Smooth muscle cell (in vitro differentiated cells): ENCODE data around the gene THEMIS. TPM values are rescaled to one million over a fixed set of nuclear protein-coding genes. Genes with fewer than 3 reads are reported as not detected.

ENCODE experiments used
- DNase-seq: peaks from one replicate; lab custom pipeline; 2025; ENCODE audit not compliant: unreplicated experiment; lab: John Stamatoyannopoulos, UW
- H2AFZ ChIP-seq: fragments of 200-600 bp; sonication (generic); 2 replicates; pipeline ENCODE4 v1.6.0; 2016; ENCODE audit warnings: antibody characterized with exemption, low read depth, mild to moderate bottlenecking
- H3F3A ChIP-seq: fragments of 200-600 bp; sonication (generic); 2 replicates; pipeline ENCODE4 v1.6.0; 2017; ENCODE audit warnings: antibody characterized with exemption, low read depth
- H3K27ac ChIP-seq: fragments of 200-600 bp; sonication (generic); 2 replicates; pipeline ENCODE4 v1.5.1; 2016; ENCODE audit warnings: low read depth, mild to moderate bottlenecking
- H3K27me3 ChIP-seq: fragments of 200-600 bp; sonication (generic); 2 replicates; pipeline ENCODE4 v1.6.1; 2016; ENCODE audit warnings: low read depth, mild to moderate bottlenecking
- H3K36me3 ChIP-seq: fragments of 200-600 bp; sonication (generic); 2 replicates; pipeline ENCODE4 v1.5.1; 2016; ENCODE audit warnings: low read depth
- H3K4me1 ChIP-seq: fragments of 200-600 bp; sonication (generic); 2 replicates; pipeline ENCODE4 v1.5.1; 2016; ENCODE audit warnings: low read depth
- H3K4me2 ChIP-seq: fragments of 200-600 bp; sonication (generic); 2 replicates; pipeline ENCODE4 v1.6.0; 2016; ENCODE audit warnings: mild to moderate bottlenecking
- H3K4me3 ChIP-seq: fragments of 200-600 bp; sonication (generic); 2 replicates; pipeline ENCODE4 v1.5.1; 2016; ENCODE audit warnings: mild to moderate bottlenecking
- H3K79me2 ChIP-seq: fragments of 200-600 bp; sonication (generic); 2 replicates; pipeline ENCODE4 v1.6.0; 2016; ENCODE audit warnings: low read depth, mild to moderate bottlenecking
- H3K9ac ChIP-seq: fragments of 200-600 bp; sonication (generic); 2 replicates; pipeline ENCODE4 v1.6.0; 2016; ENCODE audit warnings: low read depth
- H3K9me3 ChIP-seq: fragments of 200-600 bp; sonication (generic); replicated peaks from 2 replicates; pipeline ENCODE4 v1.5.1; 2016; ENCODE audit warnings: low read depth
- H4K20me1 ChIP-seq: fragments of 200-600 bp; sonication (generic); 2 replicates; pipeline ENCODE4 v1.6.0; 2016; ENCODE audit warnings: low read depth
- WGBS: methylation state at CpG from one replicate; pipeline ENCODE4 v1.1.7; 2016; ENCODE audit warnings: low lambda C conversion rate; 5-methylcytosine and 5-hydroxymethylcytosine counted together
- polyA plus RNA-seq: library from polyadenylated mRNA; unstranded; fragments of >200 nt; fragmentation: Nextera tagmentation; extraction: Ambion mirVana; gene quantifications from 2 replicates; pipeline ENCODE4 v1.2.1, GENCODE V29; 2016
- total RNA-seq: library from RNA; depleted of rRNA; stranded (reverse); fragments of >200 nt; gene quantifications from 2 replicates; pipeline ENCODE4 v1.2.3, GENCODE V29; 2014
- TF ChIP-seq, protein P1 (sequence below): fragments of 200-600 bp; sonication (generic); IDR thresholded peaks from 2 replicates; pipeline ENCODE4 v1.5.1; 2017; ENCODE audit warnings: borderline replicate concordance, mild to moderate bottlenecking, antibody characterized with exemption; ENCODE audit not compliant: insufficient read depth, poor library complexity, severe bottlenecking

THEMIS gene
- total and polyA plus RNA-seq, 2 experiments from 2014 or later: not detected

DNA sequence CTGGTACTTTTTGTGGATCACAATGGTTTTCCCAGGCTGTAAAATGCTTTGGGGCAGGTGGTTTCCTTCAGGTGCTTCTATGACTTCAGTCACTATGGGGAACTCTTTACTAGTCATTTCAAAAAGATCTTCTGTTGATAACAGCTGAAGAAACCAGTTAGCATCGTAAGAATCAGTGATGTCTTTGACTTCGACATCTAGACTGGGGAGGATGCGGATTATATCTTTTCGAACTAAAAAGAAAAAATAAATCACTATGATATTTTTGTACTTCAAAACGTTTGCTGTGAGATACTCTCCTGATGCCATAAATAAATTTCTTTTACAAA is 87.2 kb downstream of the THEMIS start:
- TF ChIP-seq, protein P1, sequence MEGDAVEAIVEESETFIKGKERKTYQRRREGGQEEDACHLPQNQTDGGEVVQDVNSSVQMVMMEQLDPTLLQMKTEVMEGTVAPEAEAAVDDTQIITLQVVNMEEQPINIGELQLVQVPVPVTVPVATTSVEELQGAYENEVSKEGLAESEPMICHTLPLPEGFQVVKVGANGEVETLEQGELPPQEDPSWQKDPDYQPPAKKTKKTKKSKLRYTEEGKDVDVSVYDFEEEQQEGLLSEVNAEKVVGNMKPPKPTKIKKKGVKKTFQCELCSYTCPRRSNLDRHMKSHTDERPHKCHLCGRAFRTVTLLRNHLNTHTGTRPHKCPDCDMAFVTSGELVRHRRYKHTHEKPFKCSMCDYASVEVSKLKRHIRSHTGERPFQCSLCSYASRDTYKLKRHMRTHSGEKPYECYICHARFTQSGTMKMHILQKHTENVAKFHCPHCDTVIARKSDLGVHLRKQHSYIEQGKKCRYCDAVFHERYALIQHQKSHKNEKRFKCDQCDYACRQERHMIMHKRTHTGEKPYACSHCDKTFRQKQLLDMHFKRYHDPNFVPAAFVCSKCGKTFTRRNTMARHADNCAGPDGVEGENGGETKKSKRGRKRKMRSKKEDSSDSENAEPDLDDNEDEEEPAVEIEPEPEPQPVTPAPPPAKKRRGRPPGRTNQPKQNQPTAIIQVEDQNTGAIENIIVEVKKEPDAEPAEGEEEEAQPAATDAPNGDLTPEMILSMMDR: no peak
- no peaks in the 10 kb centered on the region for H3K9me3 ChIP-seq
- H3K27ac ChIP-seq: no peak overlapping the region
- H3K27me3 ChIP-seq: peaks cover 5% of the 10 kb centered on the region
- H3K4me3 ChIP-seq: no peak overlapping the region
- H3F3A ChIP-seq: no peaks in the 10 kb centered on the region
- no peaks in the 10 kb centered on the region for H3K36me3 ChIP-seq
- H3K4me2 ChIP-seq: no peak overlapping the region
- no peaks in the 10 kb centered on the region for H3K79me2 ChIP-seq
- 93% methylated on average over 5 of the region's 5 CpGs for WGBS
- no peak for DNase-seq
- no peak overlapping the region for H3K9ac ChIP-seq
- H3K4me1 ChIP-seq: no peaks in the 10 kb centered on the region
- no peak overlapping the region for H2AFZ ChIP-seq
- H4K20me1 ChIP-seq: no peaks in the 10 kb centered on the region

DNA sequence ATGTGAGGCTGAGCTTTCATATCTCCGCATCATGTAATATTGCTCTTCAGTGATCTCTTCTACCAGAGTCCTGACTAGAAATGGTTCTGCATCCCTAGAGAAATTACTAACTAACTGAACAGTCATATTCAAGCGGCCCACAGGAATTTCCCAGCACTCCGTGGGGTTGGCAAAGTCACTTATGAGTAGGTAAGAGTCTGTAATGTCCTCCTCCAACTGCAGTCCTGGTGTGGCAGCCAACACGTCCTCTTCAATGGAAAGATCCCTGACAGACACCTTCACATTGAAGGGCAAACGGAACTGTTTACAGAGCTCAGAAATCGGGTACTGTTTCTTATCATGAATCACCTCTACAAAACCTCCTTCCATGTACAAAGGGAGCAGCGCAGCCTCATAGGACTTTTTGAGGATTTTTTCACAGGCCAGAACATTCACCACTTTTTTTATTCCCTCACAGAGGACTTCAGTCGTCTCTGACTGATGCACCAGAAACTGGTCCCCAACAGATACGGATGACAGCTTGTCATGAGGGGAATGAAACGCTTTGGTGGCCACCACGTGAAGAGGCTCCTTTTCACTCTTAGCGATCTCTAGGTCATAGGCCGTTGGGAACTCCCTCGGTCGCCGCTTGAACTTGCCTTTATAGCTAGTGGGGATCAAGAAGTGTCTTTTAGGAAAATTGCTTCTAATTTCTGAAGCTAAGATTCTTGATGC is 87.7 kb downstream of the THEMIS start:
- H3K36me3 ChIP-seq: no peaks in the 10 kb centered on the region
- H3K27ac ChIP-seq: no peak overlapping the region
- no peak overlapping the region for H2AFZ ChIP-seq
- H4K20me1 ChIP-seq: no peaks in the 10 kb centered on the region
- no peaks in the 10 kb centered on the region for H3K79me2 ChIP-seq
- H3K4me3 ChIP-seq: no peak overlapping the region
- H3F3A ChIP-seq: no peaks in the 10 kb centered on the region
- TF ChIP-seq, protein P1: no peak
- WGBS: 93% methylated on average over 16 of the region's 16 CpGs
- no peak overlapping the region for H3K9ac ChIP-seq
- no peaks in the 10 kb centered on the region for H3K9me3 ChIP-seq
- H3K4me2 ChIP-seq: no peak overlapping the region
- H3K4me1 ChIP-seq: no peaks in the 10 kb centered on the region
- peaks cover 5% of the 10 kb centered on the region for H3K27me3 ChIP-seq
- no peak for DNase-seq

DNA sequence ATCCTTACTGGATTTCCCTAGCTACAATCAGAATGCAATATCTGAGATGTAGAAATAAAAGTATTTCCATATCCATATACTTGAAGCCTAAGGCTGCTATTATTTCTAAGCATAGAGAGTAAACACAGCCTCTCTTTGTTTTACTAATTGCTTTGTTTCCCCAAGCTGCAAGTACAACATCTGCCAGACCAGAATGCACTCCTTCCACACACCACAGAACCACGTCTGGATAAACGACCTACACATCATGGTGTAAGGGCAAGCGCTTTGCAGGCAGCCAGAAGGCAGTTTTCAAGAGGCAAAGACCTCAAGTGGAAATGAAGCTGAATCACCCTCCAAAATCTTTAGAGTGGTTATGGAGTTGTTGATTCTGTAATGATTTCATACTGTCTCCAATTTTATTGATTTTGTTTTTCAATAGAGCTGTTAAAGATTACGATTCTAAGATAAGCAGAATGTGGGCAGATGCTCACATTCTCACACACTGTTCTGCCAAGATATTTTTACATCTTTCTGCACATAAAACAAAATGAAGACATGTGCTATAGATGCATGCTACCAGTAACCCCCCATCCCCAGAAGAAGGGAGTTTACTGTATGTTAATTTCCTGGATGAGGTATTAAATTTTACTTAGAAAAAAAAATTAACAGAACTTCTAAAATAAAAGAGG is 88.8 kb downstream of the THEMIS start:
- WGBS: 78% methylated on average over 4 of the region's 4 CpGs
- H3K4me3 ChIP-seq: no peak overlapping the region

More for the DNA sequence above, 88.8 kb downstream of the THEMIS start:
- Histone ChIP-seq H3K4me1 (no peaks in the 10 kb centered on the region), H4K20me1 (no peaks in the 10 kb centered on the region), H3F3A (no peaks in the 10 kb centered on the region), H3K4me2 (no peak overlapping the region), H3K27me3 (peaks cover 5% of the 10 kb centered on the region), H2AFZ (no peak overlapping the region), H3K9ac (no peak overlapping the region), H3K79me2 (no peaks in the 10 kb centered on the region), H3K27ac (no peak overlapping the region), H3K36me3 (no peaks in the 10 kb centered on the region), H3K9me3 (no peaks in the 10 kb centered on the region)
- TF ChIP-seq, protein P1: no peak
- no peak for DNase-seq
